ENCODE results near the gene PALM3. TPM values are rescaled to one million over a fixed set of nuclear protein-coding genes. Genes with fewer than 3 reads are reported as not detected.

The PALM3 gene
- total RNA-seq, 1 experiment from 2014 or later: not detected

DNA sequence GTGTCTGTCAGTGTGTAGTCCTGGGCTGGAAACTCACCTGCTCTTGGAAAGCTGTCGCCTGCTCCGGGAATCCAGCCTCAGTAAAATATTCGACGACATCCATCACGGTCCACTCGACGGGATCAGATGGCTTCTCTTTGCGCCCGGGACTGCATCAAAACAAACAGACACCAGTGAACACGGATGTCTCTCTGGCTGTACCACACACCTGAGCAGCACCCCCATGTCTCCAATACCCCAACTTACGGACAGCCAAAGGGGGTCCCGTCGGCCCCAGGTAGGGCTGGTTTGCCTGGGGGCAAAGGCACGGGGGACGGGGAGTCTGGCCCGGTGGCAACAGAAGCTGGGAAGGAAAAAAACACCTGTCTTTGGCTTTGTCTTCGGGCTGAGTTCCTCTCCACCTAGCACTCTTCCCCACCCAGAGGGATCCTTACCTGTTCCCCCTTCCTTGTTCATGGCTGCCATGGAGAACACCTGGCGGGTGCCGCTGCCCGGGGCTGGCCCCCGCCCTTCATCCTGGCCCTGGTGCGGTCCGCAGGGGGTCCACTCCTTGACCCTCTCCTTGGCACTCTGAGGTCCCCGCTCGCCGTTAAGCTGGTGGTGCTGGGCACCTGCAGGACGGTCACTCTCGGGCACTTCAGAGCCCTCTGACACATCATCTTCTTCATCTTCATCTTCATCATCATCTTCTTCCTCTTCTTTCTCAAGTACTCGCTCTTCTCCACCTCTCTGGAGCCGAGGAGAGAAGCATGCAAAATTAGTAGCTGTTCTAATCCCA, 26.9 kb upstream of the PALM3 start:
- POLR2A ChIA-PET: interaction anchor here (0.5 to 2.2 kb wide), 2 partner anchors 7 to 30 kb away, joined by 3 to 14 read pairs; no protein-coding TSS in a partner anchor
- Mint-ChIP-seq H3K9me3 (ENCODE audit: unreplicated experiment) (no peaks in the 10 kb centered on the region), H3K4me3 (ENCODE audit: unreplicated experiment) (peak overlapping the region; percentile 78), H3K27ac (ENCODE audit: low read depth, unreplicated experiment) (no peak overlapping the region), H3K27me3 (ENCODE audit: insufficient read depth, unreplicated experiment) (no peaks in the 10 kb centered on the region), H3K4me1 (ENCODE audit: insufficient read depth, unreplicated experiment) (peaks cover 12% of the 10 kb centered on the region), H3K36me3 (ENCODE audit: insufficient read depth, unreplicated experiment) (peaks cover 27% of the 10 kb centered on the region)
- no TSS peak for BruUV-seq (replicated peaks)
- TF ChIP-seq, protein P1, sequence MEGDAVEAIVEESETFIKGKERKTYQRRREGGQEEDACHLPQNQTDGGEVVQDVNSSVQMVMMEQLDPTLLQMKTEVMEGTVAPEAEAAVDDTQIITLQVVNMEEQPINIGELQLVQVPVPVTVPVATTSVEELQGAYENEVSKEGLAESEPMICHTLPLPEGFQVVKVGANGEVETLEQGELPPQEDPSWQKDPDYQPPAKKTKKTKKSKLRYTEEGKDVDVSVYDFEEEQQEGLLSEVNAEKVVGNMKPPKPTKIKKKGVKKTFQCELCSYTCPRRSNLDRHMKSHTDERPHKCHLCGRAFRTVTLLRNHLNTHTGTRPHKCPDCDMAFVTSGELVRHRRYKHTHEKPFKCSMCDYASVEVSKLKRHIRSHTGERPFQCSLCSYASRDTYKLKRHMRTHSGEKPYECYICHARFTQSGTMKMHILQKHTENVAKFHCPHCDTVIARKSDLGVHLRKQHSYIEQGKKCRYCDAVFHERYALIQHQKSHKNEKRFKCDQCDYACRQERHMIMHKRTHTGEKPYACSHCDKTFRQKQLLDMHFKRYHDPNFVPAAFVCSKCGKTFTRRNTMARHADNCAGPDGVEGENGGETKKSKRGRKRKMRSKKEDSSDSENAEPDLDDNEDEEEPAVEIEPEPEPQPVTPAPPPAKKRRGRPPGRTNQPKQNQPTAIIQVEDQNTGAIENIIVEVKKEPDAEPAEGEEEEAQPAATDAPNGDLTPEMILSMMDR (IDR thresholded peaks at IDR 0.05; ENCODE audit: unreplicated experiment): no peak
- intact Hi-C loops (cut with micrococcal nuclease): no loop called here
- no peak for DNase-seq (ENCODE audit: unreplicated experiment)
- CTCF ChIA-PET: interaction anchor here (0.6 kb wide), 2 partner anchors 17 to 53 kb away, joined by 3 read pairs; partner anchors contain the start of gene MISP3

GRCh38 chr19:14086098-14086497, 24.2 kb upstream of the PALM3 start:
- intact Hi-C loops (cut with micrococcal nuclease): no loop called here
- H3K36me3 Mint-ChIP-seq (ENCODE audit: insufficient read depth, unreplicated experiment): peaks cover 20% of the 10 kb centered on the region
- no peaks in the 10 kb centered on the region for H3K27me3 Mint-ChIP-seq (ENCODE audit: insufficient read depth, unreplicated experiment)
- BruUV-seq (replicated peaks): no TSS peak
- H3K27ac Mint-ChIP-seq (ENCODE audit: low read depth, unreplicated experiment): no peak overlapping the region
- H3K9me3 Mint-ChIP-seq (ENCODE audit: unreplicated experiment): no peaks in the 10 kb centered on the region
- DNase-seq (ENCODE audit: unreplicated experiment): no peak
- ChIA-PET POLR2A (no interaction called here), CTCF (no interaction called here)
- TF ChIP-seq, protein P1 (IDR thresholded peaks at IDR 0.05; ENCODE audit: unreplicated experiment): no peak
- H3K4me1 Mint-ChIP-seq (ENCODE audit: insufficient read depth, unreplicated experiment): peaks cover 6% of the 10 kb centered on the region
- no peak overlapping the region for H3K4me3 Mint-ChIP-seq (ENCODE audit: unreplicated experiment)

- POLR2A ChIA-PET: no interaction called here
- no TSS peak for BruUV-seq (replicated peaks)
- no peak for DNase-seq (ENCODE audit: unreplicated experiment)
- Mint-ChIP-seq H3K9me3 (ENCODE audit: unreplicated experiment) (no peaks in the 10 kb centered on the region), H3K4me1 (ENCODE audit: insufficient read depth, unreplicated experiment) (peaks cover 6% of the 10 kb centered on the region), H3K4me3 (ENCODE audit: unreplicated experiment) (no peak within 1 kb of the TSS), H3K27me3 (ENCODE audit: insufficient read depth, unreplicated experiment) (no peaks in the 10 kb centered on the region), H3K27ac (ENCODE audit: low read depth, unreplicated experiment) (no peak within 1 kb of the TSS), H3K36me3 (ENCODE audit: insufficient read depth, unreplicated experiment) (peaks cover 20% of the 10 kb centered on the region)
- intact Hi-C loops (cut with micrococcal nuclease): no loop called here
- TF ChIP-seq, protein P1 (IDR thresholded peaks at IDR 0.05; ENCODE audit: unreplicated experiment): no peak
- CTCF ChIA-PET: interaction anchor here (0.6 kb wide), 2 partner anchors 132 to 1150 kb away, joined by 3 read pairs; no protein-coding TSS in a partner anchor
Measured at GRCh38 chr19:14085309-14085995, 23.6 kb upstream of the PALM3 start, which contains the start of gene C19orf67. C19orf67 (minus strand) TSS chr19:14085783; CDS start chr19:14085627, 156 bp downstream.

- peak overlapping the region; percentile 90 for H3K4me3 Mint-ChIP-seq (ENCODE audit: unreplicated experiment)
- H3K27me3 Mint-ChIP-seq (ENCODE audit: insufficient read depth, unreplicated experiment): no peaks in the 10 kb centered on the region
- TF ChIP-seq, protein P1 (IDR thresholded peaks at IDR 0.05; ENCODE audit: unreplicated experiment): no peak
- POLR2A ChIA-PET: interaction anchor here (0.6 to 3.1 kb wide), 5 partner anchors 7 to 1069 kb away, joined by 3 to 14 read pairs (median 4); partner anchors contain the start of genes DCAF15 and DNAJB1
- no TSS peak for BruUV-seq (replicated peaks)
- H3K36me3 Mint-ChIP-seq (ENCODE audit: insufficient read depth, unreplicated experiment): peaks cover 1% of the 10 kb centered on the region
- DNase-seq (ENCODE audit: unreplicated experiment): no peak
- H3K9me3 Mint-ChIP-seq (ENCODE audit: unreplicated experiment): no peaks in the 10 kb centered on the region
- H3K4me1 Mint-ChIP-seq (ENCODE audit: insufficient read depth, unreplicated experiment): no peaks in the 10 kb centered on the region
- no peak overlapping the region for H3K27ac Mint-ChIP-seq (ENCODE audit: low read depth, unreplicated experiment)
- intact Hi-C loops (cut with micrococcal nuclease): loop anchor here (5.0 kb wide), 1 partner anchor 35 kb away; the partner anchor contains the start of gene PRKACA
- CTCF ChIA-PET: interaction anchor here (0.6 to 1.7 kb wide), 7 partner anchors 12 to 1117 kb away, joined by 4 to 8 read pairs (median 4); partner anchors contain the start of gene ASF1B
Measured at GRCh38 chr19:14082675-14082960, 20.7 kb upstream of the PALM3 start.
